Right lobe of liver (tissue), 6 donors: ENCODE measurements around the gene FAM156A. TPM values are rescaled to one million over a fixed set of nuclear protein-coding genes. Genes with fewer than 3 reads are reported as not detected.
A peak's percentile ranks its signal among the peaks of the same experiment; 100 is the strongest.
"Not testable (repeated sequence)": the region's sequence is repeated elsewhere in the genome, so short reads cannot be mapped to it uniquely, and the experiment has no call there.

Experiments
- ATAC-seq, 4 donors: fragments of 200-7000 bp; cut with Tn5 transposase; one replicate each; pipeline ENCODE4 v1.9.1; 2020; ENCODE audit warnings: mild to moderate bottlenecking in 4 of 4, moderate library complexity in 4 of 4
- DNase-seq, 3 donors: peaks; one replicate each; pipeline ENCODE4 v3.0.0-alpha.2; 2020
- H3K27ac ChIP-seq, 3 donors: fragments of 200-600 bp; one replicate each; pipeline ENCODE4 v1.8.0; 2022
- H3K27me3 ChIP-seq, 2 donors: fragments of 200-600 bp; one replicate each; pipeline ENCODE4 v1.8.0; 2022
- H3K36me3 ChIP-seq, 4 donors: fragments of 200-600 bp; sonication (generic) in 1 of 4; one replicate each; pipeline versions ENCODE4 v1.5.1 to v1.8.0; 2017 to 2022; ENCODE audit warnings: control low read depth in 1 of 4
- H3K4me1 ChIP-seq, 4 donors: fragments of 200-600 bp; sonication (generic) in 1 of 4; one replicate each; pipeline versions ENCODE4 v1.5.1 to v1.8.0; 2017 to 2022; ENCODE audit warnings: control low read depth in 1 of 4
- H3K4me3 ChIP-seq, 3 donors: fragments of 200-600 bp; one replicate each; pipeline ENCODE4 v1.8.0; 2022
- H3K9me3 ChIP-seq, 4 donors: fragments of 200-600 bp; sonication (generic) in 1 of 4; one replicate each; pipeline versions ENCODE4 v1.5.1 to v1.8.0; 2017 to 2022; ENCODE audit warnings: control low read depth in 1 of 4
- CTCF ChIP-seq, 4 donors: fragments of 200-600 bp in 3 of 4; fragments of 450-650 bp in 1 of 4; IDR thresholded peaks; one replicate each; pipeline versions ENCODE4 v1.5.1 to v1.8.0; 2016 to 2022; ENCODE audit warnings: antibody characterized with exemption in 4 of 4, mild to moderate bottlenecking in 2 of 4
- POLR2A ChIP-seq: fragments of 450-650 bp; IDR thresholded peaks from one replicate; pipeline ENCODE4 v1.6.1; 2017; ENCODE audit warnings: antibody characterized with exemption, mild to moderate bottlenecking
- WGBS: methylation state at CpG from one replicate; pipeline ENCODE4 v1.1.6; 2018; ENCODE audit warnings: low coverage, low lambda C conversion rate; ENCODE audit not compliant: insufficient coverage; ENCODE audit errors: missing lambda C conversion rate; 5-methylcytosine and 5-hydroxymethylcytosine counted together
- intact Hi-C, 2 donors: fragments of 100-400 bp; cut with DNase I; formaldehyde crosslinking; loops; one replicate each; pipeline versions ENCODE4 v1.11.2 to v1.14.1; 2022
- long read RNA-seq: library from polyadenylated mRNA; unstranded; transcript quantifications from one replicate; pipeline ENCODE4 v2.0.0, GENCODE V29; 2019
- total RNA-seq, 6 experiments: library from RNA; depleted of rRNA in 2 of 6; stranded (reverse); fragments of >200 nt in 2 of 6; fragmentation: NEBNext Ultra II Directional in 3 of 6; extraction: Animal tissue kit (Norgen Biotek cat#: 25700) in 3 of 6; gene quantifications; one replicate each; pipeline versions ENCODE4 v1.1.0 to v1.2.4, GENCODE V29; 2016 to 2023
- donor health status: DM: no; HTN: yes; CAD: no.
- donor health status: DM: no; HTN: no; CAD: no.
- donor health status: DM: no; HTN: no; CAD: no.
- donor health status: DM: no; HTN: yes; CAD: no.
- donor health status: DM: no; HTN: yes; CAD: no.

The FAM156A gene
- total RNA-seq, result 1 to 10 TPM; 4.5 to 9.7 (median 6.7) TPM
- long read RNA-seq, result 0 reads

DNA sequence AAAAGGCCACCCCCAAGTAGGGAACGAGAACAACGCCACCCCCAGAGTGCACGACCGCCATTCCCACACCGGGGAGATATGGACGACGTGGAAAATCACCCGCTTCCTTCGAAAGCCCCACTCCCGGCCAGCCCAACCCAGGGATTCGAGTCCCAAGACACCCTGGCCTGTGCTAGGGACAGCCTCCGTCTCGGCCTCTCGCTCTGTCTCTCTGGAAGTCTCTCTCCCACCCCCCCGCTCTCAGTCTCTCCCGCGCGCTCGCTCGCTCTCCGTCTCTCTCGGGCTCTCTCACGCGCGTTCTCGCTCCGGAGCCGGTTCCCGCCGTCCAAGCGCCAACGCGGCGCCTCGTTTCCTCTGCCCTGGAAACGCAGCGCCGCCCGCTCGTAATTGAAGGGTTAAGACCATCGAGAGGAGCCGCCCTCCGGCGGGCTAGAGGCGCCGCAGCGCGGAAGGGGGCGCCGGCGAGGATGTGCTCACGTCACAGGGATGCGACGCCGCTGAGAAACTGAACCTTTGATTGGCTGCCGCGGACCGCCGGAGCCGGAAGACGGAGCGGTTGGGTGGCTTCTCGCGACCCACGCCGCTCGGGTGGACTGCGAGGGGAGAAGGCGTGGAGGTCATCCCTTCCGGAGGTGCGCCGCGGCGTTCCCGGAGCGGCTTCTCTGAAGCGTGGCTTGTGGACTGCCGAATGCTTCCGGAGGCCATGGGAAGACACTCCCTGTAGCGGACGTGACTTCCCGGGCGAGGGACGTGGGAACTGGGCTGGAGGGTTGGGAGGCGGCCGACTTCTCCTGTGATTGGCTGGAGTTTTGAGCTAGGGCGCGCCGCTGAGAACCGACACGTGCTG, at the start of gene FAM156A:
Gene FAM156A (minus strand): TSS at position 406 of the 847 bp plus-strand sequence. CDS start 9,930 bp downstream, outside the sequence.
- WGBS, result no CpG with 5 or more reads among the region's 91 CpGs
- peak; percentile 88 to 94 (median 92) for ATAC-seq
- H3K27me3 ChIP-seq, H3K36me3 ChIP-seq, H3K4me3 ChIP-seq, H3K4me1 ChIP-seq, H3K9me3 ChIP-seq, DNase-seq, intact Hi-C loops, H3K27ac ChIP-seq: not testable (repeated sequence)

DNA sequence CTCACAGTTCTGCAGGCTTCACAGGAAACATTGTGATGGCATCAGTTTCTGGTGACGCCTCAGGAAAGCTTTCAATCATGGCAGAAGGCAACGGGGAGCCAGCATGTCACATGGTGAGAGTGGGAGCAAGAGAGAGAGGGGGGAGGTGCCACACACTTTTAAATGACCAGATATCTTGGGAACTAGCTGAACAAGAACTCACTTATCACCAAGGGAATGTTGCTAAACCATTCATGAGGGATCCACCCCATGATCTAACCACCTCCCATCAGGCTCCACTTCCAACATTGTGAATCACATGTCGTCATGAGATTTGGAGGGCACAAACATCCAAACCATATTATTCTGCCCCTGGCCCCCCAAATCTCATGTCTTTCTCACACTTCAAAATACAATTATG, 47.0 kb upstream of the FAM156A start:
- no peak for TF ChIP-seq CTCF (IDR thresholded peaks at IDR 0.05)
- no peak for TF ChIP-seq POLR2A
- Histone ChIP-seq H3K36me3 (no peaks in the 10 kb centered on the region), H3K27me3 (peaks cover 0 to 14% of the 10 kb centered on the region in 2 donors), H3K27ac (no peak overlapping the region), H3K4me1 (no peaks in the 10 kb centered on the region), H3K9me3 (no peaks in the 10 kb centered on the region), H3K4me3 (no peak overlapping the region)
- no peak for ATAC-seq
- 36% methylated on average over 3 of the region's 3 CpGs for WGBS
- DNase-seq, result no peak
- intact Hi-C loops, result no loop called here

DNA sequence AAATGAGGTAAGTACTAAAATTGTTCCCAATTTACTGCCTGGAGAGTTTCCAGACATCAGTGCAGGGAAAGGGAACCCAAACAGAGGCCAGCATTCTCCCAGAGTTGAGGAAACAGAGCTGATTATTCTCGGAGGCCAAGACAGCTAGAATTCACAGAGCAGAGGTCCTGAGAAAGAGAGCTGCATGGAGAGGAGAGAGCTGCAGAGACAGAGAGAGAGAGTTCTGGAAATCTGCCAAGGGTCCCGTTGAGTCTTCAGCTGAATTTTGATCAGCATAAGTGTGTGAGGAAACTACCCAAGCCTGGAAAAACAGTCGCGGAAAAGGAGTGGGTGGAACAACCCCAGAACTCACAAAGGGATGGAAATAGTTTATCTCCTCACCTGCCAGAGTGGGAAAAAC, 46.5 kb upstream of the FAM156A start:
- Histone ChIP-seq H3K27ac (no peak overlapping the region), H3K27me3 (peaks cover 0 to 14% of the 10 kb centered on the region in 2 donors), H3K4me1 (no peaks in the 10 kb centered on the region), H3K4me3 (no peak overlapping the region), H3K36me3 (no peaks in the 10 kb centered on the region), H3K9me3 (no peaks in the 10 kb centered on the region)
- DNase-seq (no peak), ATAC-seq (no peak)
- intact Hi-C loops, result no loop called here
- 27% methylated on average over 4 of the region's 4 CpGs for WGBS
- TF ChIP-seq CTCF (IDR thresholded peaks at IDR 0.05) (no peak), POLR2A (no peak)

- no peak for DNase-seq
- TF ChIP-seq POLR2A, result no peak
- TF ChIP-seq CTCF (IDR thresholded peaks at IDR 0.05), result no peak
- Histone ChIP-seq H3K4me3 (no peak overlapping the region), H3K27ac (no peak overlapping the region), H3K36me3 (no peaks in the 10 kb centered on the region), H3K27me3 (peaks cover 0 to 14% of the 10 kb centered on the region in 2 donors), H3K9me3 (no peaks in the 10 kb centered on the region), H3K4me1 (no peaks in the 10 kb centered on the region)
- ATAC-seq, result no peak
- intact Hi-C loops, result no loop called here
- WGBS, result 33% methylated on average over 2 of the region's 4 CpGs
Observed at GRCh38 chrX:53004038-53004437, 45.7 kb upstream of the FAM156A start.

DNA sequence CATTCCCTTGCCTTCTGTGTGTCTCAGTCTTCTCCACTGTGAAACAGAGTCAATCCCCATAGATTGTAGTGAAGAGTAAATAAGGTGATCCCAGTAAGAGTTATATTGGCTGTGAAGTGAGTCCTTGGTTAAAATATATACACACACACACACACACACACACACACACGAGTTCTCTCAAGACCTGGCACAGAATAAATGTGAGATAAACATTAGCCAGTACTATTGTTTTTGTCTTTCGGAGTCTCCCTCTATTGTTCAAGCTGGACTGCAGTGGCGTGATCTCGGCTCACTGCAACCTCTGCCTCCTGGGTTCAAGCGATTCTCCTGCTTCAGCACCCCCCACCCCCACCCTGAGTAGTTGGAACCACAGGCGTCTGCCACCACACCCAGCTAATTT, 44.8 kb upstream of the FAM156A start:
- H3K27ac ChIP-seq, result no peak overlapping the region
- no peak for DNase-seq
- no peak for ATAC-seq
- H3K36me3 ChIP-seq, result no peaks in the 10 kb centered on the region
- 68% methylated on average over 6 of the region's 6 CpGs for WGBS
- no peaks in the 10 kb centered on the region for H3K9me3 ChIP-seq
- TF ChIP-seq CTCF (IDR thresholded peaks at IDR 0.05) (no peak), POLR2A (no peak)
- H3K4me3 ChIP-seq, result no peak overlapping the region
- H3K4me1 ChIP-seq, result no peaks in the 10 kb centered on the region
- intact Hi-C loops, result no loop called here
- H3K27me3 ChIP-seq, result peaks cover 0 to 14% of the 10 kb centered on the region in 2 donors
